ENCODE results near the gene OCA2. TPM values are rescaled to one million over a fixed set of nuclear protein-coding genes. Genes with fewer than 3 reads are reported as not detected.

Gene OCA2
- polyA plus RNA-seq, 3 donors: not detected

- peaks cover 0 to 3% (median 0%) of the 10 kb centered on the region in 3 donors for H3K27me3 Mint-ChIP-seq (ENCODE audit: low read depth in 3 of 3)
- no peaks in the 10 kb centered on the region for H3K79me2 ChIP-seq (ENCODE audit: insufficient read depth, low read length)
- H3K36me3 ChIP-seq (replicated peaks in 1 of 2; ENCODE audit: control insufficient read depth in 1 of 2, insufficient read depth in 2 of 2, low read length in 2 of 2): no peaks in the 10 kb centered on the region
- no peak overlapping the region for H3K4me3 ChIP-seq (replicated peaks in 1 of 3; ENCODE audit: low read depth in 2 of 3, low read length in 3 of 3)
- no peak overlapping the region for H3K4me2 ChIP-seq (replicated peaks; ENCODE audit: extremely low read depth, low read length, poor library complexity, severe bottlenecking)
- H3K9me3 ChIP-seq (replicated peaks in 1 of 2; ENCODE audit: control insufficient read depth in 1 of 2, insufficient read depth in 1 of 2, low read length in 2 of 2): peaks cover 56 to 59% of the 10 kb centered on the region in 2 donors
- peaks cover 26 to 49% (median 39%) of the 10 kb centered on the region in 7 donors for H3K9me3 Mint-ChIP-seq
- H3K4me1 Mint-ChIP-seq: no peaks in the 10 kb centered on the region
- no peak overlapping the region for H3K27ac ChIP-seq (ENCODE audit: low read depth in 1 of 2, low read length in 2 of 2)
- intact Hi-C loops (cut with micrococcal nuclease): no loop called here
- no peaks in the 10 kb centered on the region for H4K20me1 ChIP-seq (ENCODE audit: insufficient read depth, low read length)
- H3K4me3 Mint-ChIP-seq: no peak overlapping the region
- TF ChIP-seq CTCF (IDR thresholded peaks at IDR 0.05): no peak
- H3K9ac ChIP-seq (ENCODE audit: insufficient read depth, low read length, poor library complexity, severe bottlenecking): no peak overlapping the region
- H2AFZ ChIP-seq (ENCODE audit: insufficient read depth, low read depth, low read length, poor library complexity, severe bottlenecking): no peak overlapping the region
- DNase-seq: no peak
- H3K27me3 ChIP-seq (ENCODE audit: control insufficient read depth in 2 of 2, insufficient read depth in 2 of 2, low read length in 2 of 2): no peaks in the 10 kb centered on the region
- 95% methylated on average over 8 of the region's 9 CpGs for WGBS (ENCODE audit: insufficient coverage)
- no peaks in the 10 kb centered on the region for H3K36me3 Mint-ChIP-seq
- no peak overlapping the region for H3K27ac Mint-ChIP-seq
- no peaks in the 10 kb centered on the region for H3K4me1 ChIP-seq (ENCODE audit: control insufficient read depth in 1 of 2, insufficient read depth in 2 of 2, low read length in 2 of 2)
Measured at GRCh38 chr15:27774638-27775037, 324.5 kb downstream of the OCA2 start.

- H3K4me2 ChIP-seq (replicated peaks; ENCODE audit: extremely low read depth, low read length, poor library complexity, severe bottlenecking): no peak overlapping the region
- H3K4me1 ChIP-seq (ENCODE audit: control insufficient read depth in 1 of 2, insufficient read depth in 2 of 2, low read length in 2 of 2): no peaks in the 10 kb centered on the region
- no peaks in the 10 kb centered on the region for H3K36me3 ChIP-seq (replicated peaks in 1 of 2; ENCODE audit: control insufficient read depth in 1 of 2, insufficient read depth in 2 of 2, low read length in 2 of 2)
- H3K27me3 ChIP-seq (ENCODE audit: control insufficient read depth in 2 of 2, insufficient read depth in 2 of 2, low read length in 2 of 2): no peaks in the 10 kb centered on the region
- no peaks in the 10 kb centered on the region for H4K20me1 ChIP-seq (ENCODE audit: insufficient read depth, low read length)
- peaks cover 60 to 63% of the 10 kb centered on the region in 2 donors for H3K9me3 ChIP-seq (replicated peaks in 1 of 2; ENCODE audit: control insufficient read depth in 1 of 2, insufficient read depth in 1 of 2, low read length in 2 of 2)
- no peak for TF ChIP-seq CTCF (IDR thresholded peaks at IDR 0.05)
- intact Hi-C loops (cut with micrococcal nuclease): no loop called here
- Mint-ChIP-seq H3K4me1 (no peaks in the 10 kb centered on the region), H3K36me3 (no peaks in the 10 kb centered on the region), H3K27ac (no peak overlapping the region), H3K4me3 (no peak overlapping the region), H3K27me3 (ENCODE audit: low read depth in 3 of 3) (peaks cover 0 to 3% (median 0%) of the 10 kb centered on the region in 3 donors), H3K9me3 (peaks cover 26 to 51% (median 39%) of the 10 kb centered on the region in 7 donors)
- H3K9ac ChIP-seq (ENCODE audit: insufficient read depth, low read length, poor library complexity, severe bottlenecking): no peak overlapping the region
- DNase-seq: no peak
- no peak overlapping the region for H3K27ac ChIP-seq (ENCODE audit: low read depth in 1 of 2, low read length in 2 of 2)
- no peak overlapping the region for H3K4me3 ChIP-seq (replicated peaks in 1 of 3; ENCODE audit: low read depth in 2 of 3, low read length in 3 of 3)
- no peaks in the 10 kb centered on the region for H3K79me2 ChIP-seq (ENCODE audit: insufficient read depth, low read length)
- no peak overlapping the region for H2AFZ ChIP-seq (ENCODE audit: insufficient read depth, low read depth, low read length, poor library complexity, severe bottlenecking)
- 92% methylated on average over 4 of the region's 6 CpGs for WGBS (ENCODE audit: insufficient coverage)
Measured at GRCh38 chr15:27774191-27774590, 324.9 kb downstream of the OCA2 start.
